GM18511 (cell line): Measurements from ENCODE around the gene PRAMEF12.
"Not testable (repeated sequence)": the region's sequence is repeated elsewhere in the genome, so short reads cannot be mapped to it uniquely, and the experiment has no call there.

Experiments used
- ATAC-seq: cut with Tn5 transposase; IDR thresholded peaks from one replicate; pipeline ENCODE4 v1.9.1; 2021; ENCODE audit warnings: mild to moderate bottlenecking, moderate library complexity; ENCODE audit not compliant: unreplicated experiment

PRAMEF12 gene

GRCh38 chr1:12773438-12773837 lies at the start of gene PRAMEF12:
PRAMEF12 (plus strand) TSS chr1:12773738; CDS start chr1:12774868, 1,130 bp downstream.
- ATAC-seq = no peak

- ATAC-seq = no peak
These were observed 45.1 kb upstream of the PRAMEF12 start for GRCh38 chr1:12728391-12728790.

- ATAC-seq = no peak
These were observed 43.4 kb upstream of the PRAMEF12 start for GRCh38 chr1:12730156-12730555.

GRCh38 chr1:12731084-12731483 lies 42.5 kb upstream of the PRAMEF12 start:
- not testable (repeated sequence) for ATAC-seq

GRCh38 chr1:12734651-12735050 lies 38.9 kb upstream of the PRAMEF12 start:
- no peak for ATAC-seq

GRCh38 chr1:12738934-12739333 lies 34.6 kb upstream of the PRAMEF12 start:
- no peak for ATAC-seq

- ATAC-seq = no peak
These were observed 33.9 kb upstream of the PRAMEF12 start for GRCh38 chr1:12739613-12740012.

- ATAC-seq = no peak
These were observed 31.6 kb upstream of the PRAMEF12 start for GRCh38 chr1:12741946-12742345.

- no peak for ATAC-seq
These were observed 28.2 kb upstream of the PRAMEF12 start for GRCh38 chr1:12745126-12745991.

- no peak for ATAC-seq
These were observed 27.6 kb upstream of the PRAMEF12 start, which contains the start of gene CFAP107 for GRCh38 chr1:12745992-12746323. CFAP107 (plus strand) TSS chr1:12746200; CDS start chr1:12746431, 231 bp downstream.

- no peak for ATAC-seq
These were observed 24.7 kb upstream of the PRAMEF12 start for GRCh38 chr1:12748778-12749355.

GRCh38 chr1:12754738-12755137 lies 18.8 kb upstream of the PRAMEF12 start:
- no peak for ATAC-seq

GRCh38 chr1:12756273-12756672 lies 17.3 kb upstream of the PRAMEF12 start:
- no peak for ATAC-seq

- no peak for ATAC-seq
These were observed 16.6 kb upstream of the PRAMEF12 start for GRCh38 chr1:12756768-12757413.

- no peak for ATAC-seq
These were observed 15.7 kb upstream of the PRAMEF12 start for GRCh38 chr1:12757836-12758235.

GRCh38 chr1:12760256-12760795 lies 13.2 kb upstream of the PRAMEF12 start:
- ATAC-seq = no peak

- ATAC-seq = no peak
These were observed 11.8 kb upstream of the PRAMEF12 start for GRCh38 chr1:12761781-12762180.

- no peak for ATAC-seq
These were observed 10.8 kb upstream of the PRAMEF12 start for GRCh38 chr1:12762766-12763165.

GRCh38 chr1:12763479-12763878 lies 10.1 kb upstream of the PRAMEF12 start:
- no peak for ATAC-seq

GRCh38 chr1:12764016-12764415 lies 9.5 kb upstream of the PRAMEF12 start:
- no peak for ATAC-seq

GRCh38 chr1:12769031-12769430 lies 4.5 kb upstream of the PRAMEF12 start:
- ATAC-seq = no peak
